Glutamatergic neuron (in vitro differentiated cells): ENCODE data around the gene AASDH. TPM values are rescaled to one million over a fixed set of nuclear protein-coding genes. Genes with fewer than 3 reads are reported as not detected.

Experiments
- DNase-seq: peaks from one replicate; pipeline ENCODE4 v3.0.0; 2022
- H3K27ac Mint-ChIP-seq: one replicate; pipeline ENCODE4 v1.8.0; 2020; ENCODE audit warnings: mild to moderate bottlenecking, mixed read lengths, inconsistent platforms; ENCODE audit not compliant: unreplicated experiment
- H3K27me3 Mint-ChIP-seq: one replicate; pipeline ENCODE4 v1.8.0; 2020; ENCODE audit warnings: mild to moderate bottlenecking, moderate library complexity, mixed read lengths, inconsistent platforms; ENCODE audit not compliant: unreplicated experiment
- H3K36me3 Mint-ChIP-seq: one replicate; pipeline ENCODE4 v1.8.0; 2020; ENCODE audit warnings: mild to moderate bottlenecking, mixed read lengths, inconsistent platforms; ENCODE audit not compliant: unreplicated experiment
- H3K4me1 Mint-ChIP-seq: one replicate; pipeline ENCODE4 v1.8.0; 2020; ENCODE audit warnings: mild to moderate bottlenecking, low read depth, mixed read lengths, inconsistent platforms; ENCODE audit not compliant: unreplicated experiment
- H3K4me3 Mint-ChIP-seq: one replicate; pipeline ENCODE4 v1.8.0; 2020; ENCODE audit warnings: mild to moderate bottlenecking, mixed read lengths, inconsistent platforms; ENCODE audit not compliant: unreplicated experiment
- H3K9me3 Mint-ChIP-seq: one replicate; pipeline ENCODE4 v1.8.0; 2020; ENCODE audit warnings: mild to moderate bottlenecking, moderate library complexity, mixed read lengths, inconsistent platforms; ENCODE audit not compliant: unreplicated experiment
- CTCF ChIP-seq: fragments of 200-600 bp; sonication (generic); IDR thresholded peaks from one replicate; pipeline ENCODE4 v1.5.0; 2021; ENCODE audit not compliant: partially characterized antibody, unreplicated experiment
- long read RNA-seq: library from polyadenylated mRNA; unstranded; transcript quantifications from one replicate; pipeline ENCODE4 v2.0.0, GENCODE V29; 2020; ENCODE audit not compliant: unreplicated experiment
- total RNA-seq: library from RNA; stranded (reverse); fragmentation: NEBNext Ultra II Directional; extraction: Animal tissue kit (Norgen Biotek cat#: 25700); gene quantifications from one replicate; pipeline ENCODE4 v1.2.1, GENCODE V29; 2021; ENCODE audit not compliant: unreplicated experiment

The AASDH gene
- 12.1 TPM for total RNA-seq
- long read RNA-seq, partial matches to known transcripts: 5 of 7 reads
- long read RNA-seq, other reads (novel, unspliced or antisense): 1 of 7 reads

GRCh38 chr4:56387023-56388001, at the start of gene AASDH:
Gene AASDH, minus strand, starts transcription at chr4:56387491. Its CDS starts 3,192 bp downstream, at chr4:56384299.
- H3K27me3 Mint-ChIP-seq: peaks cover 5% of the 10 kb centered on the region
- H3K27ac Mint-ChIP-seq: peak within 1 kb of the TSS; percentile 88
- H3K9me3 Mint-ChIP-seq: peaks cover 9% of the 10 kb centered on the region
- H3K36me3 Mint-ChIP-seq: no peaks in the 10 kb centered on the region
- TF ChIP-seq CTCF: no peak
- peak; percentile 96 for DNase-seq
- peak within 1 kb of the TSS; percentile 94 for H3K4me3 Mint-ChIP-seq
- peaks cover 3% of the 10 kb centered on the region for H3K4me1 Mint-ChIP-seq

- peak within 1 kb of the TSS; percentile 97 for H3K4me3 Mint-ChIP-seq
- H3K4me1 Mint-ChIP-seq: peaks cover 12% of the 10 kb centered on the region
- H3K9me3 Mint-ChIP-seq: peaks cover 3% of the 10 kb centered on the region
- H3K27ac Mint-ChIP-seq: peak within 1 kb of the TSS; percentile 87
- TF ChIP-seq CTCF: peak; percentile 36
- H3K27me3 Mint-ChIP-seq: peaks cover 13% of the 10 kb centered on the region
- DNase-seq: peak; percentile 99
- H3K36me3 Mint-ChIP-seq: no peaks in the 10 kb centered on the region
Measured at GRCh38 chr4:56435140-56435926, 48.0 kb upstream of the AASDH start, which contains the start of gene PPAT. Gene PPAT, minus strand, starts transcription at chr4:56435615. Its CDS starts 138 bp downstream, at chr4:56435477.

- Mint-ChIP-seq H3K27ac (peak overlapping the region; percentile 87), H3K4me1 (peaks cover 12% of the 10 kb centered on the region), H3K27me3 (peaks cover 13% of the 10 kb centered on the region), H3K36me3 (no peaks in the 10 kb centered on the region), H3K4me3 (peak overlapping the region; percentile 84), H3K9me3 (peaks cover 3% of the 10 kb centered on the region)
- peak; percentile 70 for DNase-seq
- no peak for TF ChIP-seq CTCF
Measured at GRCh38 chr4:56434599-56435139, 47.4 kb upstream of the AASDH start.

- Mint-ChIP-seq H3K4me3 (peak overlapping the region; percentile 84), H3K4me1 (peaks cover 12% of the 10 kb centered on the region), H3K27ac (peak overlapping the region; percentile 44), H3K36me3 (no peaks in the 10 kb centered on the region), H3K27me3 (peaks cover 13% of the 10 kb centered on the region), H3K9me3 (peaks cover 3% of the 10 kb centered on the region)
- TF ChIP-seq CTCF: no peak
- no peak for DNase-seq
Measured at GRCh38 chr4:56433280-56433679, 46.0 kb upstream of the AASDH start.
